Stomach (tissue), 4 donors: ENCODE results near the gene AGRP.

ENCODE experiments used
- CTCF ChIP-seq, 7 experiments: fragments of 450-650 bp in 4 of 7; fragments of 200-600 bp in 3 of 7; sonication (generic) in 3 of 7; IDR thresholded peaks; one replicate each; pipeline ENCODE4 v1.5.1; 2016 to 2019; ENCODE audit warnings: antibody characterized with exemption in 7 of 7, control low read depth in 2 of 7, mild to moderate bottlenecking in 1 of 7
- POLR2A ChIP-seq, 4 donors: fragments of 450-650 bp; IDR thresholded peaks; one replicate each; pipeline ENCODE4 v1.6.1; 2016; ENCODE audit warnings: antibody characterized with exemption in 4 of 4, control low read depth in 2 of 4, mild to moderate bottlenecking in 1 of 4, moderate library complexity in 1 of 4
- POLR2AphosphoS5 ChIP-seq, 3 donors: sonication (generic); formaldehyde crosslinking; IDR thresholded peaks; one replicate each; pipeline ENCODE4 v1.6.1; 2016; ENCODE audit warnings: antibody characterized with exemption in 3 of 3

- no peak for TF ChIP-seq CTCF (IDR thresholded peaks at IDR 0.05)
- TF ChIP-seq POLR2AphosphoS5 (IDR thresholded peaks at IDR 0.05), result no peak
- no peak for TF ChIP-seq POLR2A (IDR thresholded peaks at IDR 0.05)
Observed at GRCh38 chr16:67438098-67438791, 45.1 kb downstream of the AGRP start.
